HG03521 (cell line): Measurements from ENCODE around the gene KRT9.
"Not testable (repeated sequence)": the region's sequence is repeated elsewhere in the genome, so short reads cannot be mapped to it uniquely, and the experiment has no call there.

Source experiments
- ATAC-seq: cut with Tn5 transposase; IDR thresholded peaks from one replicate; pipeline ENCODE4 v1.9.1; 2021; ENCODE audit warnings: mild to moderate bottlenecking, moderate library complexity; ENCODE audit not compliant: unreplicated experiment

KRT9 gene

DNA sequence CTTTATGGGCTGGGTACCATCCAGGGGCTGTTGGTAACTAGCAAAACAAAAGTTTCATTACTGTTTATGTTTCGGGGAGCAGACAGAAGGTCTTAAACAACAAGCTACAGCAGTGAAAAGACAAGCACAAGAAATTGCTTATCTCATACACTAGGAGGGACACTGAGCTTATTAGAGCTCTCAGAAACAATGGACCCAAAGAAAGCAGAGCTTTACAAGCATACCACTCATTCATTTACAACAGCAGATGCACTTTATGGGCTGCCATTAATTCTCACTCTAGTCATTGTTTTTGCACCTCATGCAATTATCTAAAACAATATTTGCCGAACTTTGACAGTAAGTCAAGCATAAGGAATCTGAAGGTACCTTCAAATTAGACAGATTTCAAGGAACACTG lies 30.7 kb upstream of the KRT9 start:
- no peak for ATAC-seq

DNA sequence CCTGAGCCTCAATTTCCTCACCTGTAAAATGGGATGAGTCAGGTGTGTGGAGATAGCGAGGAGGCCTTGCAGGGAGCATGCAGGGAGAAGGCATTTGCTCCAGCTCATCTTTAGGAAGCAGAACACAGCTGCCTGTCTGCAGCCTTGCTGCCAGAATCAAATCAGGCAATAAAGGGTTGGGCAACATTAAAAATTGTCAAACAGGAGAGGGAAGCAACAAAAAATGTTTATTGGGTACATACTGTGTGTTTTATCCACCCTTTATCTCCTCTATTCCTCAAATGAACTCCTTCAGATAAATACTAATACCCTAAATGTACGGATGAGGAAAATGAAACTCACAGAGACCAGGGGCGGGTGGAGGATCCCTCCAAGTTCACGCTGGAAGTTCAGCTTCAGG lies 28.5 kb upstream of the KRT9 start:
- ATAC-seq = no peak

DNA sequence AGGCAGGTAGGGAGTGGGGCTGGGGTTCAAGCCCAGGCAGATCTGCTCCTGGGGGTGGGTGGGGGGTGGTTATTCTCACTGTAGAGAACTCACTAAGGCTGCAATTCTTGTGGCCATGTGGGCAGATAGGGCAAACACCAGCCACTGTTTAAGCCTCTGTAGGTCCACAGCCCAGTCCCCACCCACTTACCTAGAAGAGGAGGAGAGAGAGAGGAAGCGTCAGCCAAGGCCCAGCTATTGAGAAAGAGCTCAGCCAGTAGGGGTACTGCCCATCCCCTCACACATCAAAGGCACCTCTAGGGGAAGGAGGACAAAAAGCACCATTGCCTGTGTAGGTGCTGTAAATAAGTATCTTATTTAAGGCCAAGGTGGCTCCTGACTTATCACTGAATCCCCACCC lies 27.8 kb upstream of the KRT9 start:
- ATAC-seq = no peak

DNA sequence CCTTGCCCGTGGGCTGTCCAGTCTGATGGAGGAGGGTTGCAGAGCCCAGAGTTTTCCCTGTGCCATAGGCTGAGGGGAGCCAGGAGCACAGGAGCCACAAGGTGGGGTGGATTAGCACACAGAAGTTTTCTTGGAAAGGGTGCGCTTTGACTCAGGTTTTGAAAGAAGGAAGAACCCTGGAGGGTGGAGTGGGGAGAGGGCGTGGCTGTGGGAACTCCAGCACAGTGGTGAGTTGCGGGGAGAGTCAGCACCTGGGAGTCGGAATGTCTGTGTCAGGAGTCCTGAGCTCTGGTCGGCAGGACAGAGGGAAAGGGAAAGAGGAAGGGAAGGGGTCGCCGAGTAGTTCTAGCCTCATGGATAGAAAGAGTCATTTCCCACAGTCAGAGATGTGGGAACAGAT lies 23.7 kb upstream of the KRT9 start:
- no peak for ATAC-seq

DNA sequence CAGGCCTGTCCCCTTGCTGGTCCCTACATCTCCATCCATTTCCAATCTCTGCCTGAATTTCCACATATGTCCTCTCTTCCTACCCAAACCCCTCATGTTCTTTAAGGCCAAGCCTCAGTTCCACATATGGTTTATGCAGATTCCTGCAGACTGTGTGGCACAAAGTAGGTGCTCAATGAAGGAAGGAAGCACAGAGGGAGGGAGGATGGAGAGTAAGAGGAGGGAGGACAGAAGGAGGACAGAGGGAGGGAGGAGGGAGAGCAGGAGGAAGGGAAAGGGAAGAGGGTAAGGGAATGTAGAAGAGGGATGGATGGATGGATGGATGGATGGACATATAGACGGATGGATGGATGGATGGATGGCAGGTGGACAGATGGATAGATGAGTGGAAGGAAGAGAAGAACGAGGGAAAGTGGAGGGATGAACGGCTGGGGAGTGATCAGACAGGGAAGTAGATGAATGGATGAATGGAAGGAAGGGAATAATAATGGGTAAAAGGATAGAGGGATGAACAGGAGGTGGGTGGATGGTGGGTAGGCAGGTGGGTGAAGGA lies 22.6 kb upstream of the KRT9 start:
- ATAC-seq = no peak

DNA sequence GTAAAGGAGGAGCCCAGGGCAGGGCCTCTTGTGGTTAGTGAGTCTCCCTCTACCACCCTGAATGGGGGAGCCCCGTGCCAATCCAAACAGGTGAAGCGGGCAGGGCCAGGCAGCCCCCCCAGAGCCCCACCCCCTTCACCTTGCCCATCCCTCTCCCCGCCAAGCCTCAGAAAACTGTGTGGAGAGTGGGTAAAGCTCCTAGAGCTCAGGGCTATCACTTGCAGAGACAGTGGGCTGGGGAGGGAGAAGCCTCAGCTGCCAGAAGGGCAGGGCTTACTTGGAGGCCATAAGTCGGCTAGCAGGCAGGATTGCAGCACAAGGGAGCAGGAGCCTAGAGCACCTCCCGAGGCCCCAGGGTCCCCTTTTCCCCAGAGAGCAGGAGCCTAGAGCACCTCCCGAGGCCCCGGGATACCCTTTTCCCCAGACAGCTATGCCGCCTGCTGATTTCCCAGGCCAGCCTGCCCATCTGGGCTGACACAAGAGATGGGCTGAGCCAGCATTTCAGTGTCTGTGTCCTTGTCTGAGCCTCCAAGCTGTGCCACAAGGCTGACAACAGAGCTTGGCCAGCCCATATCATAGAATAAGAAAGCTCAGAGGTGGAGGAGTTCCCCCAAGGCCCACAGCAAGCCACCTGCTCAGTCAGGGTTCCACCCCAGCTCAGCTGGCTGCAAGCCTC lies 21.6 kb upstream of the KRT9 start:
- ATAC-seq = no peak

DNA sequence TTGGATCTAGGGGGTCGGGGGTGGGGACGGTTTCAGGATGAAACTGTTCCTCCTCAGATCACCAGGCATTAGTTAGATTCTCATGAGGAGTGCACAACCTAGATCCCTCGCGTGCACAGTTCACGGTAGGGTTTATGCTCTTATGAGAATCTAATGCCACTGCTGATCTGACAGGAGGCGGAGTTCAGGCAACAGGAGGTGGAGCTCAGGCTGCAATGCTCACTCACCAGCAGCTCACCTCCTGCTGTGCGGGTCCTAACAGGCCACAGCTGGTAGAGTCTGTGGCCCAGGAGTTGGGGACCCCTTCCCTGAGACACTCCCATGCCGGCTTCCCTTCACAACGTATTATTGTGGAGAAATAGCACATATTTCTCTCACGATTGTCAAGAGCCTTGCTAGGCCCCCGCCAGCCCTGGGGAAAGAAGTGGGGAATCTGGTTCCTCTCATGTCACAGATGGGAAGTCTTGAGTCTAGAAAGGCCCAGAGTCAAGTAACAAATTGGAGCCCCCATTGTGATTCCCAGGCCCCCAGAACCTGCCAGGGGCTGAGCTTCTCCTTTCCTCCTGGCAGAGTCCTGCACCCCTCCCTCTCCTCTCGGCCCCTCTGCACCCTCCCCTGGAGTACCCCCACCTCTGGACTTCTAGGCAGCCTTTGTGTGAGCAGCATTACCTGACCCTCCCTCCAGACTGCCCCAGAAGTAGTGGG lies 20.9 kb upstream of the KRT9 start:
- no peak for ATAC-seq

DNA sequence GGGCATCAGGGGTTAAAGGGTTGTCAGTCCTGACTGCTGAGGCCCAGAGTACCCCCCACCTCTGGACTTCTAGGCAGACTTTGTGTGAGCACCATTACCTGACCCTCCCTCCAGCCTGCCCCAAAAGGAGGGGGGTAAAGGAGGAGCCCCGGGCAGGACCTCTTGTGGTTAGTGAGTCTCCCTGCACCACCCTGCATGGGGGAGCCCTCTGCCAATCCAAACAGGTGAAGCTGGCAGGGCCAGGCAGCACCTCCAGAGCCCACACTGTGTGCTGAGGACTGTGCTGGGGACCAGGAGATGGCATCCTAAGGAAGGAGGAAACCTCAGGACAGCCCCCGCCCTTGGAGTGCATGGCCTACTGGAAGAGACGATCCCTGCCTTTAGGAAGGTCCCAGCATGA lies 17.4 kb upstream of the KRT9 start:
- no peak for ATAC-seq

DNA sequence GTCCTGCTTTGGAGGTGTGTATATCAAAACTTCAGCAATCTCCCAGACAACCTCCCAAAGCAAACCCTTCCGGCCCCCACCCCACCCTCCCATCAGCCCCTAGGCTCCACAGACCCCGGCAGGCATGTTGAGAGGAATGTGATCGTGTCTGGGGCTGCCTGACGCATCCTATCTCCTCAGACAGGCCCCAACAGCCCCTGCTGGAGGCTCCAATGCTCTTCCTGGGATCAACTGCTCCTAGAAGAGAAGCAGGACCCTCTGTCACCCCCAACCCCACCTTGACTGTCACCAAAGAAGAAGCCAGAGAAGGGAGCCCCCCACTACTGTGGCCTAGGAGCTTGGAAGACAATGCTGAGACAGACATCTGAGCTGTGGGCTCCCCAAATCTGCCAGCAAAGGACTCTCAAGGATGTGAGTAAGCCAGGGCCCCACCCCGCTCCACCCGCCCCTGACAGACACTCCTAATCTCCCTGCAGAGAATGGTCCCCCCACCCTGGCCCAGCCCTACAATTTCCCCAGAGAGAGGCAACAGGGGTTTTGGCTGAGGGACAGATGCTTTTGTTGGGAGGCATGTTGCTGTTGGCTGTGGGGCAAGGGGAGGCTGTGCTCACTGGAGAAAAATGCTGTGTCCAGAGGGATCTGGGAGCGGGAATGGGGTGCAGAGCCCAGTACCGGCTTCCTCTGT lies 16.4 kb upstream of the KRT9 start:
- no peak for ATAC-seq

DNA sequence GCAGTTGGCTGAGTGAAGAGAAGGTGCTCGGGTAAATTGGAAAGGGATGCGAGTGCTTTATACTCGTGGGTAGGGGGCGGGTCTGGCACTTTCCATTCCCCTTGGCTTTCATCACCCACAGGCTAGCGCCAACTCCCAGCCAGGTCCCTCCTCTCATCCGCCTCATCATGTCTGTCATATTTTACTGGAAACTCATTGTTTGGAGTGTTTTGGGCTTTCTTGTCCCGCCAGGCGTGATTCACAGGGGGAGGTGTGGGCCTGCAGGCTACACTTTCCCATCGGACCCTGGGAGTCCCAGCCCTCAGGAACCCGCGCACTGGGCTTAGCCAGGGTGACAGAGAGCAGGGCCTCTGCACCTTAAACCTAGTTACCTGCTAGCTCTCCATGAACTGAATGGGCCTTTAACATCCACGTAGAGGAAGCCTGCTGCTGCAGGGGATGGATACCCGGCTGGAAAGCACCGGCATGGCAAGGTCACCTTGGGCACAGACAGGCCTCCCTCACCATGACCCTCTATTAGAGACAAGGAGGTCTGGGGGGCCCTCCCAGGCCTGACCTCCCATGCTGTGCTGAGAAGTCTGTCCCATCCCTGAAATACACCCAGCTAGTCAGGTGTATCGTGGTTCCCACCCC lies 15.1 kb upstream of the KRT9 start, which contains the start of gene KRT14:
Gene KRT14, minus strand, starts transcription at position 33 of the 633 bp plus-strand sequence. CDS start 61 bp downstream, outside the sequence.
- no peak for ATAC-seq

DNA sequence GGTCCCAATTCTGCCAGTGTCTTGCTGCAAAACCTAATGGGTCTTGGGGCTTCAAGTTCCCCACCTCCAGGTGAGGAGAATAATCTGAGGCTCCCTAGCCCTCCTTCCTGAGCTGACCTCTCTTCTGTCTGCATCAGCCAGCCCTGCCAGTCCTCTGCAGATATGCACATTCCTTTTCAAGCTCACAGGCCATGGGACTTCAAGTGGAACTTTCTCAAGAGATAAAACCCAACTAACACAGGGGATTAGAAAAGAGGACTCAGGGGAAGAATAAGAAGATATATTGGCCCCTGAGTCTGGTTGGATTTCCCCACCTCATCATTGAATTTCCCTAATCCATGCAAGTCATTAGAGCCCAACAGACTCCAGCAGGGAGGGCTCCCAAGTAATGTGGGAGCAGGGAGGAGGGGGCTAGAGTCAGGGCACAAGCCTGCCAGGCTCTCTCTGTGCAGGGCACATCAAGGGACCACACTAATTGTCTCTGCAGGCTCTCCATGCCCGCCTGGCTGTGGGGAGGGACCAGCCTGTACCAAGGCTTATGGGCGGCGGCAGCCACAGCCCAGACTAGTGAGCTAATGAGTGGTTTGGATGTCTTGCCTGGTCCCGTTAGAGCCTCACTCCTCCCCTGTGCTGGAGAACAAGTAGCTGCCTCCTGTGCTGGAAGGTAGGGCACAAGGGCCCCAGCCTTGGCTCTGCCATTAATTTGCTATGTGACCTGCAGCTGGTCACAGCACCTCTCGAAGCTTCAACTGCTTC lies 13.6 kb upstream of the KRT9 start:
- no peak for ATAC-seq

DNA sequence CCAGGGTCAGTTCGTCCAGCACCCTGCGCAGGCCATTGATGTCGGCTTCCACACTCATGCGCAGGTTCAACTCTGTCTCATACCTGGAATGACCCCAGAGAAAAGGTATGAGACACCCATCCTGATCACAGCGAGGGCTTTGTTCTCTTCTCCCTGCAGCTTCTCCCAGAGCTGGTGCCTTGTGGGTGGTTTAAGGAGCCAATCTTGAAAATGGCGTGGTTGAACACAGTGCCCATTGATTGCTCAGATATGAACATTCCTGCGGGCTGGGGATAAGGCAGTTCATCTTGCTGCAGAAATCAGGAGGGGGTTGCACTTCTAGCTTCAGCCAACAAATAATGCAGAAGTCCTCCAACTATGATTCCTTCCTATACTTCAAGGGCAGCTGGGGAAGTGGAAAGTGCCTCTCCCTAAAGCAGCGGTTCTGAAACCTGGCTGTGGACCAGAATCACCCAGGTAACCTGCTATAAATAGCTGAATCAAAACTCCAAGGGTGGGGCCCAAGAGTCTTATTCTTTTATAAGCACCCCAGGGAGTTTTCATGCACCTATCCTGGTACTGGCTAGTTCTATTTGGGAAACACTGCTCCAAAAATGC lies 12.6 kb upstream of the KRT9 start:
- not testable (repeated sequence) for ATAC-seq

DNA sequence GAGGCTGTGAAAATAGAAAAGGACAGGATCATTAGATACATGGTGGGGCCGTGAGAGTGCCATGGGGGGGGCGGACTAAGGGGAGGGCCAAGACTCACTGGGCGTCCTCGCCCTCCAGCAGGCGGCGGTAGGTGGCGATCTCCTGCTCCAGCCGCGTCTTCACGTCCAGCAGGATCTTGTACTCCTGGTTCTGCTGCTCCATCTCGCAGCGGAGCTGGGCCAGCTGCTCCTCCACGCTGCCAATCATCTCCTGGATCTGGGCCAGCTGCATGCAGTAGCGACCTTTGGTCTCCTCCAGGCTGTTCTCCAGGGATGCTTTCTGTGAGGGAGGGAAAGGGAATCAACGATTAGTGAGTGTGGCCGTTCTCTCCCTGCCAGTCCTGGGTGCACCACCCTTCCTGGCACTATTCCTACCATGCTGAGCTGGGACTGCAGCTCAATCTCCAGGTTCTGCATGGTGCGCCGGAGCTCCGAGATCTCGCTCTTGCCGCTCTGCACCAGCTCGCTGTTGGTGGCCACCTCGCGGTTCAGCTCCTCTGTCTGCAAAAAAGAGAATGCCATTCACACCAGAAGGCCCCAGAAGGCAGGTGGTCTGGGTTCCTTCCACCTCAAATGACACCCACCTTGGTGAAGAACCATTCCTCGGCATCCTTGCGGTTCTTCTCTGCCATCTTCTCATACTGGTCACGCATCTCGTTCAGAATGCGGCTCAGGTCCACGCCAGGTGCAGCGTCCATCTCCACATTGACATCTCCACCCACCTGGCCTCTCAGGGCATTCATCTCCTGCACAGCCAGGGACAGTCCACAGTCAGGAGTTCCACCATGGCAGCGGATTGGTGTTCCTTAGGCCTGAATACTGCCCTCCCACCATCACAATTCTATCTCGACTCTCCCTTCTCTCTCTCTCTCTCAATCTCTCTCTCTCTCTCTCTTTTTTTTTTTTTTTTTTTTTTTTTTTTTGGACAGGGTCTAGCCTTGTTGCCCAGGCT lies 11.6 kb upstream of the KRT9 start:
- ATAC-seq = no peak

DNA sequence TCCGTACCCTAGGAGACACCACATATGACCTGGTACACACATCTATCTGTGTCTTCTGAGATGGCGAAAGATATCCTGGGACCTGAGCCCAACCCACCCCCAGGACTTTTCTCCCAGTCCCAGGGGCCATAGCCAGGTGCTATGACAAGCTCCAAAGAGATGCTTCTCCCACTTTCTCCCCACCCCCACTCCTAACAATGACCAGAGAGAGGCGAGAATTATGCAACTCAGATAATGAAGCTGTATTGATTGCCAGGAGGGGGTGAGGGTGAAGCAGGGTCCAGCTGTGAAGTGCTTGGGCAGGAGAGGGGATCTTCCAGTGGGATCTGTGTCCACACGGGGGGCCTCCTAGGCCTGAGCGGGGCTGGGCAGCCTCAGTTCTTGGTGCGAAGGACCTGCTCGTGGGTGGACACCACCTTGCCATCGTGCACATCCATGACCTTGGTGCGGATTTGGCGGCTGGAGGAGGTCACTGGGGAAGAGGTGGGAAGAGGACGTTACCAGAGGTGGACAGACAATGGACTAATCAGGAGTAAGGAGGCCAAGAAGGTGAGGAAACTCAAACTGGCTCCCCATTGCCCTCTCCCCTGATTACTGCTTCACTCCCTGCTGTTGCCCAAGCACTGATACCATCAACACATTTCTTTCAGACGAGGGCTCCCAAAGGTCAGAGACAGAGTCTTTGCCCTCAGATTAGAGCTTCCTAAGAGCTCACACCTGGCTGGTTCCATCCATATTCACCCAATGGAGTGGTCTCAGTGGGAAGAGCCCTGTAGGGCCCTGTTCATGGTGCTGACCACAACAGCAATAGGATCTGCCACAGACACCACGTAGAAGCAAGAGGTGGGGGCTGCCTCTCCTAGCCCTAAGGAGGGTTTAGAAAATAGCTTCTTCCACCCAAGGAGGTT lies 10.5 kb upstream of the KRT9 start:
- not testable (repeated sequence) for ATAC-seq

DNA sequence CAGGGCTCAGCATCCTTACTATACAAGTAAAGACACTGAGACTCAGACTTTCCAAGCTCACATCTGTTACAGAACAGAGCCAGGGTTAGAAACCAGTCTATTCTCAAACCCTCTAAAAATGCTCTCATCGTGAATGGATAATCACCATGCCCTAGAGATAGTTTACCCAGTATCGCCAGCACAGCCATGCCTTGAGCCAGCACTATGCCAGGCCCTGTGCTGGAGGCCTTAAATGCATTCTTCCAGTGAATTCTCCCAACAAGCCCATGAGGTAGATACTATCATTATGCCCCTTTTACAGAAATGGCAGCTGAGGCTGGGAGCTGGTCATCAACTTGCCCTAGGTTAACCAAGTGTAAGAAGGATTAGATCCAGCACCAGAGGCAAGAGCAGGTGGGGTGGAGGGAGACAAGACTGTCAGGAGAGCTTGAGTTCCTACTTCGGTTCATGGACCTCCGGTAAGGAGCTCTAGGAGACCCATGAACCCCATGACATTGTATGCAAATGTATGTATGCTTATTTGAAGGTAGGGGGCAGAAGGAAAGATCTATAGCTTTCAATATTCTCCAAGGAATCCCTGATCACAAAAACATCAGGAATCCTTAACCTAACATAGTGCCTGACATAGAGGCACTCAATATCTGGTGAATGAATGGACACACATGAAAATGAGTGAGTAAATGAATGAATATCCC lies 9.7 kb upstream of the KRT9 start:
- ATAC-seq = no peak

DNA sequence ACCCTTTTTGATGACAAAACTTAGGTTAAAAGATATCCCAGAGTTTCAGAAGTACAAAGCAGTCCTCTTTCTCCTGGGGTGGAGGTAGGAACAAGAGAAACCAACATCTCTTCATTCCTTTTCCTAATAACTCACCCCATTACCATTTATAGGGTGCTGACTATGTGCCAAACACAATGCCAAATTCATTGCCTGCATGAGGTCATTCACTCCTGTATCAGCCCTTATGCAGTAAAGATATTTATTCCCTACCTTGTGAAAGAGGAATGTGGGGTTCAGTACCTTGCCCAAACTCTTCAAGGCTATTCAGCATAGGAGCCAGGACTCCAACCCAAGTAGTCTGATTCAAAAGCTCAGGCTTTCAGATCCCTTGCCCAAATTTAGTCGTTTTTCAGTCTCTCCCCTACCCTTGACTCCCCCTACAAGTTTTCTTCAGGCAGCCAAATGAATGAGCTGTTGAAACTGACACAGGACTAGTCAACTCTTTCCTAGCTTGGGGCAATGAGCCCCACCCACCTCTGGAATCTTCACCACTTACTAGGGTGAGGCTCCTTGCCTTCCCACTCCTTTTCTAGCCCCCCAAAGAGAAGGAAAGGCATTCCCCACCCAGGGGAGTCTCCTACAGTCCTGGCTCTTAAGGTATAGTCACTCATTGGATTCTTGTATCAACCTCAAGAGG lies 9.0 kb upstream of the KRT9 start:
- no peak for ATAC-seq

DNA sequence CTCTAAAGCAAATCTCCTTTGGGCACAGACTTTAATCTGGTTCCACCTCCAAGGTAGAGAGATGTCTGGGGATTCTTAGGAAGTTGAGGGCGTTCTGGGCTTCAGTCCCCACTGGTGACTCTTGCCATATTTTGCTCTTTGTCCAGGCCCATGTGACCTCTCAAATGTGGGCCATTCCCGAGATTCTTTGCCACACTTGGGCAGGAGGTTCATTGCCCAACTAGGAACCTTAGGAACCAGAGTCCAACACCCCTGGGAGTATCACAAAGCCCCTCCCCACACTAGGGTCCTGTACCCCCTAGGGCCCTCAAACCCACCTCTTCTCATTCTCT lies 8.4 kb upstream of the KRT9 start:
- no peak for ATAC-seq
